ENCODE data around the gene PCYOX1L.

- TF ChIP-seq CTCF (IDR thresholded peaks at IDR 0.05) (no peak), POLR2A (IDR thresholded peaks at IDR 0.05) (no peak), EP300 (IDR thresholded peaks at IDR 0.05) (no peak)
Measured at GRCh38 chr5:149382517-149383220, 24.8 kb downstream of the PCYOX1L start.

All from stomach (tissue), 4 donors.